ENCODE measurements around the gene SLC9A9.
A peak's percentile ranks its signal among the peaks of the same experiment; 100 is the strongest.

Gene SLC9A9

GRCh38 chr3:143627336-143627735, 220.9 kb downstream of the SLC9A9 start:
- H3K27ac ChIP-seq: no peak overlapping the region
- TF ChIP-seq Cebpa-rat (IDR thresholded peaks at IDR 0.05): no peak
- no peaks in the 10 kb centered on the region for H3K4me1 ChIP-seq
- no peaks in the 10 kb centered on the region for H4K20me1 ChIP-seq
- no peaks in the 10 kb centered on the region for H3K9me3 ChIP-seq
- H3K9ac ChIP-seq: no peak overlapping the region
- no peaks in the 10 kb centered on the region for H3K27me3 ChIP-seq
- no peak overlapping the region for H3K4me2 ChIP-seq
- no peaks in the 10 kb centered on the region for H3K36me3 ChIP-seq
- H3K4me3 ChIP-seq: no peak overlapping the region

- Histone ChIP-seq H3K36me3 (no peaks in the 10 kb centered on the region), H3K9ac (no peak overlapping the region), H3K4me2 (no peak overlapping the region), H3K27me3 (no peaks in the 10 kb centered on the region), H3K4me3 (no peak overlapping the region), H3K27ac (no peak overlapping the region), H4K20me1 (no peaks in the 10 kb centered on the region), H3K4me1 (peaks cover 18% of the 10 kb centered on the region), H3K9me3 (no peaks in the 10 kb centered on the region)
- no peak for TF ChIP-seq Cebpa-rat (IDR thresholded peaks at IDR 0.05)
These were observed 229.0 kb downstream of the SLC9A9 start for GRCh38 chr3:143619231-143619630.

- Histone ChIP-seq H3K27ac (no peak overlapping the region), H3K4me1 (peaks cover 22% of the 10 kb centered on the region), H3K4me2 (no peak overlapping the region), H3K4me3 (no peak overlapping the region), H3K9me3 (no peaks in the 10 kb centered on the region), H4K20me1 (no peaks in the 10 kb centered on the region), H3K27me3 (no peaks in the 10 kb centered on the region), H3K9ac (no peak overlapping the region), H3K36me3 (no peaks in the 10 kb centered on the region)
- no peak for TF ChIP-seq Cebpa-rat (IDR thresholded peaks at IDR 0.05)
These were observed 231.2 kb downstream of the SLC9A9 start for GRCh38 chr3:143617050-143617449.

- H3K36me3 ChIP-seq: no peaks in the 10 kb centered on the region
- TF ChIP-seq Cebpa-rat (IDR thresholded peaks at IDR 0.05): no peak
- no peak overlapping the region for H3K27ac ChIP-seq
- no peaks in the 10 kb centered on the region for H3K27me3 ChIP-seq
- H3K4me2 ChIP-seq: no peak overlapping the region
- no peak overlapping the region for H3K9ac ChIP-seq
- peaks cover 15% of the 10 kb centered on the region for H3K4me1 ChIP-seq
- no peak overlapping the region for H3K4me3 ChIP-seq
- no peaks in the 10 kb centered on the region for H3K9me3 ChIP-seq
- no peaks in the 10 kb centered on the region for H4K20me1 ChIP-seq
These were observed 235.0 kb downstream of the SLC9A9 start for GRCh38 chr3:143613226-143613625.

- Histone ChIP-seq H3K27me3 (no peaks in the 10 kb centered on the region), H3K4me2 (no peak overlapping the region), H3K27ac (no peak overlapping the region), H3K9me3 (no peaks in the 10 kb centered on the region), H3K36me3 (no peaks in the 10 kb centered on the region), H3K4me3 (no peak overlapping the region), H3K4me1 (peaks cover 11% of the 10 kb centered on the region), H3K9ac (no peak overlapping the region), H4K20me1 (no peaks in the 10 kb centered on the region)
- no peak for TF ChIP-seq Cebpa-rat (IDR thresholded peaks at IDR 0.05)
These were observed 235.7 kb downstream of the SLC9A9 start for GRCh38 chr3:143612541-143612940.

- no peak overlapping the region for H3K4me2 ChIP-seq
- peaks cover 18% of the 10 kb centered on the region for H3K4me1 ChIP-seq
- H3K9me3 ChIP-seq: no peaks in the 10 kb centered on the region
- no peak overlapping the region for H3K9ac ChIP-seq
- no peaks in the 10 kb centered on the region for H3K36me3 ChIP-seq
- H4K20me1 ChIP-seq: no peaks in the 10 kb centered on the region
- H3K27me3 ChIP-seq: no peaks in the 10 kb centered on the region
- TF ChIP-seq Cebpa-rat (IDR thresholded peaks at IDR 0.05): no peak
- H3K27ac ChIP-seq: no peak overlapping the region
- H3K4me3 ChIP-seq: no peak overlapping the region
These were observed 239.3 kb downstream of the SLC9A9 start for GRCh38 chr3:143608966-143609365.

- H3K36me3 ChIP-seq: no peaks in the 10 kb centered on the region
- H3K27ac ChIP-seq: no peak overlapping the region
- H3K4me1 ChIP-seq: peaks cover 27% of the 10 kb centered on the region
- H3K27me3 ChIP-seq: no peaks in the 10 kb centered on the region
- no peak overlapping the region for H3K9ac ChIP-seq
- peak overlapping the region; percentile 29; the same call in 1 of the 2 replicates for H3K4me2 ChIP-seq
- no peaks in the 10 kb centered on the region for H4K20me1 ChIP-seq
- H3K4me3 ChIP-seq: no peak overlapping the region
- TF ChIP-seq Cebpa-rat (IDR thresholded peaks at IDR 0.05): no peak
- H3K9me3 ChIP-seq: no peaks in the 10 kb centered on the region
These were observed 242.9 kb downstream of the SLC9A9 start for GRCh38 chr3:143605233-143605950.

- H3K27ac ChIP-seq: no peak overlapping the region
- H3K9ac ChIP-seq: no peak overlapping the region
- no peaks in the 10 kb centered on the region for H3K27me3 ChIP-seq
- no peaks in the 10 kb centered on the region for H3K36me3 ChIP-seq
- no peaks in the 10 kb centered on the region for H3K9me3 ChIP-seq
- H3K4me2 ChIP-seq: peak overlapping the region; percentile 29; the same call in 1 of the 2 replicates
- TF ChIP-seq Cebpa-rat (IDR thresholded peaks at IDR 0.05): no peak
- H4K20me1 ChIP-seq: no peaks in the 10 kb centered on the region
- H3K4me1 ChIP-seq: peaks cover 28% of the 10 kb centered on the region
- H3K4me3 ChIP-seq: no peak overlapping the region
These were observed 243.7 kb downstream of the SLC9A9 start for GRCh38 chr3:143604402-143605185.

- Histone ChIP-seq H3K9ac (no peak overlapping the region), H3K4me1 (peaks cover 28% of the 10 kb centered on the region), H3K36me3 (no peaks in the 10 kb centered on the region), H3K27ac (no peak overlapping the region), H4K20me1 (no peaks in the 10 kb centered on the region), H3K4me2 (no peak overlapping the region), H3K9me3 (no peaks in the 10 kb centered on the region), H3K4me3 (no peak overlapping the region), H3K27me3 (no peaks in the 10 kb centered on the region)
- TF ChIP-seq Cebpa-rat (IDR thresholded peaks at IDR 0.05): no peak
These were observed 244.5 kb downstream of the SLC9A9 start for GRCh38 chr3:143603774-143604173.

- H3K36me3 ChIP-seq: no peaks in the 10 kb centered on the region
- no peak overlapping the region for H3K9ac ChIP-seq
- no peaks in the 10 kb centered on the region for H3K27me3 ChIP-seq
- peaks cover 28% of the 10 kb centered on the region for H3K4me1 ChIP-seq
- H3K4me3 ChIP-seq: no peak overlapping the region
- H3K9me3 ChIP-seq: no peaks in the 10 kb centered on the region
- H4K20me1 ChIP-seq: no peaks in the 10 kb centered on the region
- TF ChIP-seq Cebpa-rat (IDR thresholded peaks at IDR 0.05): no peak
- no peak overlapping the region for H3K4me2 ChIP-seq
- no peak overlapping the region for H3K27ac ChIP-seq
These were observed 246.4 kb downstream of the SLC9A9 start for GRCh38 chr3:143601723-143602484.
